ENCODE measurements around the gene ENPEP.
A peak's percentile ranks its signal among the peaks of the same experiment; 100 is the strongest.
"Not testable (repeated sequence)": the region's sequence is repeated elsewhere in the genome, so short reads cannot be mapped to it uniquely, and the experiment has no call there.

The ENPEP gene

GRCh38 chr4:110475881-110476818, at the start of gene ENPEP:
Gene ENPEP (plus strand): TSS chr4:110476155. CDS start chr4:110476415, 260 bp downstream.
- DNase-seq (ENCODE audit: low read depth), result peak; percentile 9

- DNase-seq (ENCODE audit: low read depth), result not testable (repeated sequence)
These were observed 44.1 kb upstream of the ENPEP start for GRCh38 chr4:110431805-110432204.

GRCh38 chr4:110437292-110437691, 38.7 kb upstream of the ENPEP start:
- not testable (repeated sequence) for DNase-seq (ENCODE audit: low read depth)

- DNase-seq (ENCODE audit: low read depth), result not testable (repeated sequence)
These were observed 36.7 kb upstream of the ENPEP start for GRCh38 chr4:110439209-110439608.

- no peak for DNase-seq (ENCODE audit: low read depth)
These were observed 33.6 kb upstream of the ENPEP start for GRCh38 chr4:110442309-110442708.

GRCh38 chr4:110442788-110443187, 33.2 kb upstream of the ENPEP start:
- DNase-seq (ENCODE audit: low read depth), result no peak

- no peak for DNase-seq (ENCODE audit: low read depth)
These were observed 26.0 kb upstream of the ENPEP start for GRCh38 chr4:110449947-110450346.

- DNase-seq (ENCODE audit: low read depth), result no peak
These were observed 23.4 kb upstream of the ENPEP start for GRCh38 chr4:110452546-110452945.

GRCh38 chr4:110454441-110454840, 21.5 kb upstream of the ENPEP start:
- DNase-seq (ENCODE audit: low read depth), result no peak

GRCh38 chr4:110458494-110459266, 17.3 kb upstream of the ENPEP start:
- DNase-seq (ENCODE audit: low read depth), result no peak

GRCh38 chr4:110460074-110460746, 15.7 kb upstream of the ENPEP start:
- DNase-seq (ENCODE audit: low read depth), result no peak

- DNase-seq (ENCODE audit: low read depth), result no peak
These were observed 8.6 kb upstream of the ENPEP start for GRCh38 chr4:110467400-110467799.

- DNase-seq (ENCODE audit: low read depth), result no peak
These were observed 3.2 kb upstream of the ENPEP start for GRCh38 chr4:110472583-110473329.

GRCh38 chr4:110474481-110474880, 1.5 kb upstream of the ENPEP start:
- no peak for DNase-seq (ENCODE audit: low read depth)

GRCh38 chr4:110475080-110475479, 875 bp upstream of the ENPEP start:
- not testable (repeated sequence) for DNase-seq (ENCODE audit: low read depth)

- DNase-seq (ENCODE audit: low read depth), result no peak
These were observed 1.9 kb downstream of the ENPEP start for GRCh38 chr4:110477836-110478235.

GRCh38 chr4:110480031-110480549, 4.1 kb downstream of the ENPEP start:
- DNase-seq (ENCODE audit: low read depth), result peak; percentile 80

- DNase-seq (ENCODE audit: low read depth), result no peak
These were observed 4.9 kb downstream of the ENPEP start for GRCh38 chr4:110480746-110481271.

GRCh38 chr4:110483516-110483915, 7.6 kb downstream of the ENPEP start:
- no peak for DNase-seq (ENCODE audit: low read depth)

- DNase-seq (ENCODE audit: low read depth), result no peak
These were observed 8.1 kb downstream of the ENPEP start for GRCh38 chr4:110484029-110484428.

GRCh38 chr4:110484767-110485166, 8.8 kb downstream of the ENPEP start:
- DNase-seq (ENCODE audit: low read depth), result peak; percentile 68
